H9 (cell line): ENCODE data around the gene AFAP1. TPM values are rescaled to one million over a fixed set of nuclear protein-coding genes. Genes with fewer than 3 reads are reported as not detected.

Experiments
- DNase-seq: peaks from one replicate; pipeline ENCODE4 v3.0.0-alpha.2; 2017
- H2AFZ ChIP-seq: one replicate; pipeline ENCODE4 v1.6.1; 2013; ENCODE audit warnings: mild to moderate bottlenecking, low read length, control low read depth, moderate library complexity
- H2AK5ac ChIP-seq: 2 replicates; pipeline ENCODE4 v1.6.1; 2013; ENCODE audit warnings: low read length, control low read depth, mixed read lengths; ENCODE audit not compliant: insufficient read length
- H2BK120ac ChIP-seq: one replicate; pipeline ENCODE4 v1.6.1; 2013; ENCODE audit warnings: low read depth, mild to moderate bottlenecking, low read length, control low read depth, inconsistent platforms; ENCODE audit not compliant: poor library complexity, severe bottlenecking
- H2BK12ac ChIP-seq: 2 replicates; pipeline ENCODE4 v1.6.1; 2013; ENCODE audit warnings: low read length, control low read depth, mixed read lengths, low read depth; ENCODE audit not compliant: insufficient read length
- H2BK15ac ChIP-seq: 2 replicates; pipeline ENCODE4 v1.6.1; 2013; ENCODE audit warnings: low read depth, low read length, control low read depth
- H2BK20ac ChIP-seq: one replicate; pipeline ENCODE4 v1.6.1; 2013; ENCODE audit warnings: low read depth, mild to moderate bottlenecking, low read length, control low read depth, inconsistent platforms; ENCODE audit not compliant: poor library complexity, severe bottlenecking
- H2BK5ac ChIP-seq: 2 replicates; pipeline ENCODE4 v1.6.1; 2013; ENCODE audit warnings: low read length, control low read depth, mixed read lengths; ENCODE audit not compliant: insufficient read length
- H3K14ac ChIP-seq: 2 replicates; pipeline ENCODE4 v1.6.1; 2013; ENCODE audit warnings: low read length, control low read depth; ENCODE audit not compliant: insufficient read depth
- H3K18ac ChIP-seq: 2 replicates; pipeline ENCODE4 v1.6.1; 2013; ENCODE audit warnings: low read depth, mild to moderate bottlenecking, mixed read lengths, low read length, control low read depth; ENCODE audit not compliant: insufficient read length
- H3K23ac ChIP-seq: 2 replicates; pipeline ENCODE4 v1.6.1; 2013; ENCODE audit warnings: low read length, control low read depth, mixed read lengths, low read depth; ENCODE audit not compliant: insufficient read length
- H3K23me2 ChIP-seq: 2 replicates; pipeline ENCODE4 v1.6.1; 2013; ENCODE audit warnings: low read depth, mild to moderate bottlenecking, mixed read lengths, low read length, control low read depth; ENCODE audit not compliant: insufficient read length, poor library complexity, severe bottlenecking
- H3K27ac ChIP-seq: 2 replicates; pipeline ENCODE4 v1.5.1; 2013; ENCODE audit warnings: low read length, control low read depth, mixed read lengths, low read depth; ENCODE audit not compliant: insufficient read length
- H3K27me3 ChIP-seq: 2 replicates; pipeline ENCODE4 v1.6.1; 2013; ENCODE audit warnings: low read length, control low read depth, inconsistent platforms; ENCODE audit not compliant: insufficient read depth
- H3K4ac ChIP-seq: 2 replicates; pipeline ENCODE4 v1.6.1; 2013; ENCODE audit warnings: low read depth, mild to moderate bottlenecking, control low read depth, inconsistent platforms, low read length, moderate library complexity
- H3K4me1 ChIP-seq: 2 replicates; pipeline ENCODE4 v1.6.1; 2013; ENCODE audit warnings: low read length, control low read depth, inconsistent platforms; ENCODE audit not compliant: insufficient read depth
- H3K4me2 ChIP-seq: 2 replicates; pipeline ENCODE4 v1.6.1; 2013; ENCODE audit warnings: low read length, control low read depth, mixed read lengths; ENCODE audit not compliant: insufficient read length, insufficient read depth
- H3K56ac ChIP-seq: 2 replicates; pipeline ENCODE4 v1.6.1; 2013; ENCODE audit warnings: low read depth, mild to moderate bottlenecking, mixed read lengths, low read length, control low read depth; ENCODE audit not compliant: insufficient read length
- H3K79me1 ChIP-seq: 2 replicates; pipeline ENCODE4 v1.6.1; 2013; ENCODE audit warnings: low read depth, mild to moderate bottlenecking, moderate library complexity, low read length, control low read depth, inconsistent platforms; ENCODE audit not compliant: insufficient read depth, poor library complexity, severe bottlenecking
- H3K79me2 ChIP-seq: 2 replicates; pipeline ENCODE4 v1.6.1; 2013; ENCODE audit warnings: low read length, control low read depth, inconsistent platforms; ENCODE audit not compliant: insufficient read depth
- H3K9ac ChIP-seq: 2 replicates; pipeline ENCODE4 v1.6.1; 2013; ENCODE audit warnings: low read length, control low read depth, mixed read lengths; ENCODE audit not compliant: insufficient read length; ENCODE audit errors: extremely low read depth
- H3K9me3 ChIP-seq: one replicate; pipeline ENCODE4 v1.6.1; 2013; ENCODE audit warnings: low read depth, low read length, inconsistent platforms; ENCODE audit not compliant: control insufficient read depth
- H3T11ph ChIP-seq: one replicate; pipeline ENCODE4 v1.6.1; 2013; ENCODE audit warnings: mild to moderate bottlenecking, low read length, control low read depth, inconsistent platforms
- H4K20me1 ChIP-seq: one replicate; pipeline ENCODE4 v1.6.1; 2013; ENCODE audit not compliant: control insufficient read depth, insufficient read length, insufficient read depth
- H4K5ac ChIP-seq: 2 replicates; pipeline ENCODE4 v1.6.1; 2013; ENCODE audit warnings: low read depth, mild to moderate bottlenecking, mixed read lengths, low read length, control low read depth; ENCODE audit not compliant: insufficient read length
- H4K8ac ChIP-seq: replicated peaks from 2 replicates; pipeline ENCODE4 v1.6.1; 2013; ENCODE audit warnings: low read length, control low read depth, mixed read lengths, low read depth; ENCODE audit not compliant: insufficient read length
- H4K91ac ChIP-seq: 2 replicates; pipeline ENCODE4 v1.6.1; 2013; ENCODE audit warnings: low read depth, mild to moderate bottlenecking, moderate library complexity, mixed read lengths, low read length, control low read depth; ENCODE audit not compliant: insufficient read length
- H3K27ac Mint-ChIP-seq, 3 experiments: 2 replicates in 2 of 3; 3 replicates in 1 of 3; pipeline ENCODE4 v1.8.0; 2020 to 2021; ENCODE audit warnings: mixed read lengths in 3 of 3, mild to moderate bottlenecking in 1 of 3, moderate library complexity in 1 of 3
- H3K27me3 Mint-ChIP-seq: 2 replicates; pipeline ENCODE4 v1.8.0; 2021; ENCODE audit warnings: low read depth, mild to moderate bottlenecking, moderate library complexity, mixed read lengths
- H3K36me3 Mint-ChIP-seq, 3 experiments: 2 replicates in 2 of 3; 3 replicates in 1 of 3; pipeline ENCODE4 v1.8.0; 2020 to 2021; ENCODE audit warnings: low read depth in 3 of 3, mixed read lengths in 3 of 3; ENCODE audit not compliant: insufficient read depth in 1 of 3
- H3K4me1 Mint-ChIP-seq, 2 experiments: 2 replicates each; pipeline ENCODE4 v1.8.0; 2020; ENCODE audit warnings: mixed read lengths in 2 of 2
- H3K4me3 Mint-ChIP-seq, 2 experiments: 2 replicates in 1 of 2; 3 replicates in 1 of 2; pipeline ENCODE4 v1.8.0; 2020 to 2021; ENCODE audit warnings: mild to moderate bottlenecking in 2 of 2, mixed read lengths in 2 of 2, moderate library complexity in 1 of 2
- H3K9me3 Mint-ChIP-seq, 2 experiments: 2 replicates in 1 of 2; 3 replicates in 1 of 2; pipeline ENCODE4 v1.8.0; 2020; ENCODE audit warnings: mild to moderate bottlenecking in 2 of 2, mixed read lengths in 2 of 2, moderate library complexity in 1 of 2
- CTCF ChIP-seq: fragments of 200-600 bp; sonication (generic); conservative IDR thresholded peaks from 3 replicates; pipeline ENCODE4 v1.8.0; 2021; ENCODE audit warnings: antibody characterized with exemption, mild to moderate bottlenecking
- WGBS: extraction: QIAGEN DNeasy Blood & Tissue Kit; methylation state at CpG from one replicate; pipeline ENCODE4 v1.1.7; 2013; ENCODE audit warnings: missing lambda C conversion rate, low lambda C conversion rate, mixed read lengths; ENCODE audit not compliant: insufficient read length; ENCODE audit errors: extremely low coverage; 5-methylcytosine and 5-hydroxymethylcytosine counted together
- total RNA-seq: library from RNA; stranded (reverse); gene quantifications from 2 replicates; pipeline ENCODE4 v1.2.1, GENCODE V29; 2021

The AFAP1 gene
- total RNA-seq, 1 experiment from 2014 or later, result 6.5 TPM

- Histone ChIP-seq H4K5ac (no peak overlapping the region), H3K4me2 (no peak overlapping the region), H3K56ac (no peak overlapping the region), H2AK5ac (no peak overlapping the region), H2BK120ac (no peak overlapping the region), H2BK12ac (no peak overlapping the region), H3K14ac (no peak overlapping the region), H3K79me1 (no peaks in the 10 kb centered on the region), H4K20me1 (no peaks in the 10 kb centered on the region), H3K4ac (no peak overlapping the region), H2BK5ac (no peak overlapping the region), H3K79me2 (no peaks in the 10 kb centered on the region), H3K23me2 (no peaks in the 10 kb centered on the region), H4K8ac (no peak overlapping the region), H3K18ac (no peak overlapping the region), H3K9ac (no peak overlapping the region), H3T11ph (no peak overlapping the region), H2BK20ac (no peak overlapping the region), H3K27me3 (no peaks in the 10 kb centered on the region), H4K91ac (no peak overlapping the region), H2BK15ac (no peak overlapping the region), H2AFZ (no peak overlapping the region), H3K23ac (no peak overlapping the region), H3K9me3 (no peaks in the 10 kb centered on the region), H3K27ac (no peak overlapping the region), H3K4me1 (no peaks in the 10 kb centered on the region)
- Mint-ChIP-seq H3K27ac (no peak overlapping the region; a peak in 1 of 7 replicates), H3K4me3 (no peak overlapping the region), H3K9me3 (no peaks in the 10 kb centered on the region), H3K27me3 (no peaks in the 10 kb centered on the region), H3K36me3 (peaks cover 8 to 10% (median 9%) of the 10 kb centered on the region in 3 experiments; a peak in 6 of 7 replicates), H3K4me1 (peaks cover 22 to 30% of the 10 kb centered on the region in 2 experiments)
- no peak for TF ChIP-seq CTCF
- no CpG with 5 or more reads among the region's 9 CpGs for WGBS
- DNase-seq, result no peak
These were observed 172.1 kb downstream of the AFAP1 start for GRCh38 chr4:7767526-7767925.
